PC-3 (cell line): ENCODE measurements around the gene ADGRF5. TPM values are rescaled to one million over a fixed set of nuclear protein-coding genes. Genes with fewer than 3 reads are reported as not detected.

ENCODE experiments used
- ATAC-seq: fragments of 200-7000 bp; cut with Tn5 transposase; 2 replicates; pipeline ENCODE4 v1.9.1; 2020; ENCODE audit warnings: mild to moderate bottlenecking, moderate library complexity
- BruUV-seq: library from RNA; stranded (reverse); fragments of 400-500 nt; replicated peaks from 2 replicates; lab custom pipeline; 2021; lab: Mats Ljungman, UMichigan
- CTCF ChIA-PET: fragments of 300-600 bp; sonication (Branson Sonifier 250); formaldehyde crosslinking; loops from one replicate; lab custom pipeline; 2022; ENCODE audit warnings: antibody characterized with exemption; lab: Charles Lee
- POLR2A ChIA-PET: fragments of 300-600 bp; sonication (Branson Sonifier 250); formaldehyde crosslinking; loops from one replicate; lab custom pipeline; 2022; ENCODE audit warnings: antibody characterized with exemption; ENCODE audit not compliant: unreplicated experiment; lab: Charles Lee
- DNase-seq: peaks from one replicate; pipeline ENCODE4 v3.0.0-alpha.2; 2015
- H2AFZ ChIP-seq: fragments of 300-600 bp; sonication (generic); 2 replicates; pipeline ENCODE4 v1.6.0; 2016; ENCODE audit warnings: antibody characterized with exemption, low read length
- H3F3A ChIP-seq: fragments of 300-600 bp; sonication (generic); one replicate; pipeline ENCODE4 v1.6.0; 2017; ENCODE audit warnings: antibody characterized with exemption, low read length, control low read depth, mild to moderate bottlenecking; ENCODE audit not compliant: unreplicated experiment
- H3K27ac ChIP-seq: fragments of 300-600 bp; sonication (generic); 2 replicates; pipeline ENCODE4 v1.5.1; 2016; ENCODE audit warnings: mild to moderate bottlenecking, low read length
- H3K27me3 ChIP-seq: fragments of 300-600 bp; sonication (generic); 2 replicates; pipeline ENCODE4 v1.6.1; 2016; ENCODE audit warnings: low read length, mixed read lengths
- H3K36me3 ChIP-seq: fragments of 300-600 bp; sonication (generic); 2 replicates; pipeline ENCODE4 v1.6.1; 2016; ENCODE audit warnings: low read depth, mixed run types, low read length, mixed read lengths
- H3K4me1 ChIP-seq: fragments of 300-600 bp; sonication (generic); 2 replicates; pipeline ENCODE4 v1.5.1; 2016; ENCODE audit warnings: low read length; ENCODE audit not compliant: insufficient read depth
- H3K4me2 ChIP-seq: fragments of 300-600 bp; sonication (generic); 2 replicates; pipeline ENCODE4 v1.6.0; 2016; ENCODE audit warnings: low read length
- H3K4me3 ChIP-seq: fragments of 300-600 bp; sonication (generic); 2 replicates; pipeline ENCODE4 v1.5.1; 2016; ENCODE audit warnings: mild to moderate bottlenecking, low read length, mixed read lengths
- H3K79me2 ChIP-seq: fragments of 300-600 bp; sonication (generic); 2 replicates; pipeline ENCODE4 v1.6.1; 2017; ENCODE audit warnings: low read length, mixed read lengths
- H3K9ac ChIP-seq: fragments of 300-600 bp; sonication (generic); 2 replicates; pipeline ENCODE4 v1.6.0; 2016; ENCODE audit warnings: mild to moderate bottlenecking, low read length
- H3K9me2 ChIP-seq: fragments of 300-600 bp; sonication (generic); replicated peaks from 2 replicates; pipeline ENCODE4 v1.6.1; 2016; ENCODE audit warnings: mixed run types, low read length, mixed read lengths
- H3K9me3 ChIP-seq: fragments of 300-600 bp; sonication (generic); 2 replicates; pipeline ENCODE4 v1.6.1; 2016; ENCODE audit warnings: low read length, mixed read lengths
- H4K20me1 ChIP-seq: fragments of 300-600 bp; sonication (generic); 2 replicates; pipeline ENCODE4 v1.6.1; 2016; ENCODE audit warnings: low read length, mixed read lengths
- CTCF ChIP-seq: fragments of 300-600 bp; sonication (generic); conservative IDR thresholded peaks from 2 replicates; pipeline ENCODE4 v1.5.1; 2017; ENCODE audit warnings: antibody characterized with exemption, low read depth, mild to moderate bottlenecking, low read length
- EZH2 ChIP-seq: fragments of 300-600 bp; sonication (generic); IDR thresholded peaks from one replicate; pipeline ENCODE4 v1.6.1; 2017; ENCODE audit warnings: antibody characterized with exemption, mild to moderate bottlenecking, low read length; ENCODE audit not compliant: unreplicated experiment
- EZH2phosphoT487 ChIP-seq: fragments of 300-600 bp; sonication (generic); IDR thresholded peaks from 2 replicates; pipeline ENCODE4 v1.6.1; 2018; ENCODE audit warnings: mild to moderate bottlenecking, antibody characterized with exemption, low read length, borderline replicate concordance
- intact Hi-C: fragments of 100-400 bp; cut with micrococcal nuclease; formaldehyde crosslinking; loops from 2 replicates; pipeline ENCODE4 v1.9.0; 2023
- total RNA-seq: library from RNA; depleted of rRNA; stranded (reverse); fragments of >200 nt; gene quantifications from 2 replicates; pipeline ENCODE4 v1.2.3, GENCODE V29; 2014

ADGRF5 gene
- total RNA-seq, 1 experiment from 2014 or later, result 1.6 TPM

GRCh38 chr6:46956409-46956808 lies 34.7 kb upstream of the ADGRF5 start:
- DNase-seq (no peak), ATAC-seq (no peak)
- Histone ChIP-seq H3F3A (no peaks in the 10 kb centered on the region), H3K4me2 (no peak overlapping the region), H3K9ac (no peak overlapping the region), H3K4me1 (no peaks in the 10 kb centered on the region), H2AFZ (no peak overlapping the region), H3K9me2 (no peaks in the 10 kb centered on the region), H3K79me2 (no peaks in the 10 kb centered on the region), H3K9me3 (no peaks in the 10 kb centered on the region), H3K36me3 (no peaks in the 10 kb centered on the region), H3K27ac (no peak overlapping the region), H3K4me3 (no peak overlapping the region), H3K27me3 (no peaks in the 10 kb centered on the region), H4K20me1 (no peaks in the 10 kb centered on the region)
- no TSS peak for BruUV-seq
- ChIA-PET POLR2A (no interaction called here), CTCF (no interaction called here)
- intact Hi-C loops, result no loop called here
- TF ChIP-seq EZH2phosphoT487, result no peak
- TF ChIP-seq CTCF, result no peak
- TF ChIP-seq EZH2, result no peak

- Histone ChIP-seq H3K4me2 (no peak overlapping the region), H3K79me2 (no peaks in the 10 kb centered on the region), H4K20me1 (no peaks in the 10 kb centered on the region), H3K4me1 (no peaks in the 10 kb centered on the region), H3K4me3 (no peak overlapping the region), H3F3A (no peaks in the 10 kb centered on the region), H3K27ac (no peak overlapping the region), H3K27me3 (no peaks in the 10 kb centered on the region), H3K9me2 (no peaks in the 10 kb centered on the region), H3K9ac (no peak overlapping the region), H3K36me3 (no peaks in the 10 kb centered on the region), H3K9me3 (no peaks in the 10 kb centered on the region), H2AFZ (no peak overlapping the region)
- DNase-seq, result no peak
- no TSS peak for BruUV-seq
- intact Hi-C loops, result no loop called here
- ChIA-PET CTCF (no interaction called here), POLR2A (no interaction called here)
- TF ChIP-seq EZH2 (no peak), CTCF (no peak), EZH2phosphoT487 (no peak)
- ATAC-seq, result no peak
Observed at GRCh38 chr6:46954837-46955451, 33.2 kb upstream of the ADGRF5 start.

DNA sequence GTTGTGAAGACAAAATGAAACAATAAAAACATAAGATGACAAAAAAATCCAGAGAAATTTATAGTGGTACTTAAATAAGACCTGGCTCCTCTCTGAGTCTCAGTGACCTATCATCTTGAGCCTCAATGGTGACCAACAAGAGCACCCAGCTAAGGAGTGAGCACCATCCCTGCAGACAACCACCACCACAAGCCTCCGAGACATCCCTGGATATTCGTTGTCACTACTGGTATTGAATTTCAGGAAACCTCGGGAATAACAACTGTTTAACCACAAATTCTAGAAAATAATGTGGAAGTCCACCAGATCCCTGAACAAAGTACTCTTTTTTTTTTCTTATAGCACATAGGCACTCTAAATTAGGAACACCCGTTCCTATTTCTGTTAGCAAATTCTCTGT lies 32.2 kb upstream of the ADGRF5 start:
- BruUV-seq, result no TSS peak

More for the DNA sequence above, 32.2 kb upstream of the ADGRF5 start:
- H3K36me3 ChIP-seq, result no peaks in the 10 kb centered on the region
- ChIA-PET CTCF (no interaction called here), POLR2A (no interaction called here)
- intact Hi-C loops, result no loop called here
- no peak for ATAC-seq
- no peaks in the 10 kb centered on the region for H3F3A ChIP-seq
- no peak overlapping the region for H3K4me3 ChIP-seq
- no peaks in the 10 kb centered on the region for H3K9me3 ChIP-seq
- TF ChIP-seq EZH2phosphoT487 (no peak), EZH2 (no peak), CTCF (no peak)
- no peak overlapping the region for H2AFZ ChIP-seq
- no peaks in the 10 kb centered on the region for H4K20me1 ChIP-seq
- H3K4me2 ChIP-seq, result no peak overlapping the region
- DNase-seq, result no peak
- no peaks in the 10 kb centered on the region for H3K4me1 ChIP-seq
- no peak overlapping the region for H3K9ac ChIP-seq
- H3K9me2 ChIP-seq, result no peaks in the 10 kb centered on the region
- H3K79me2 ChIP-seq, result no peaks in the 10 kb centered on the region
- no peaks in the 10 kb centered on the region for H3K27me3 ChIP-seq
- no peak overlapping the region for H3K27ac ChIP-seq
